ENCODE data around the gene ERCC3.
A peak's percentile ranks its signal among the peaks of the same experiment; 100 is the strongest.

ERCC3 gene

GRCh38 chr2:127283275-127283674, 10.7 kb downstream of the ERCC3 start:
- H3K4me1 ChIP-seq (ENCODE audit: insufficient read depth, low read length) = no peaks in the 10 kb centered on the region
- H3K9me3 ChIP-seq (ENCODE audit: insufficient read depth, low read length, severe bottlenecking) = no peaks in the 10 kb centered on the region
- no peak overlapping the region for H3K9ac ChIP-seq (ENCODE audit: low read depth, low read length)
- peaks cover 22% of the 10 kb centered on the region; the same call in 1 of the 2 replicates for H3K79me2 ChIP-seq (ENCODE audit: insufficient read depth, low read length)
- peak; percentile 0 for DNase-seq
- no peak overlapping the region for H2AFZ ChIP-seq (ENCODE audit: low read depth, low read length)
- H3K27me3 ChIP-seq (ENCODE audit: insufficient read depth, low read length, poor library complexity) = no peaks in the 10 kb centered on the region
- TF ChIP-seq EZH2 (IDR thresholded peaks at IDR 0.05; ENCODE audit: borderline replicate concordance, low read depth, low read length, severe bottlenecking) (no peak), CTCF (IDR thresholded peaks at IDR 0.05; ENCODE audit: borderline replicate concordance, extremely low read depth, low read length, poor library complexity, severe bottlenecking) (no peak)
- no peak for ATAC-seq (ENCODE audit: insufficient read depth, low read depth)
- no peak overlapping the region for H3K27ac ChIP-seq (ENCODE audit: low read length)
- peaks cover 16% of the 10 kb centered on the region; the same call in 1 of the 2 replicates for H4K20me1 ChIP-seq (ENCODE audit: insufficient read depth, low read length)
- H3K36me3 ChIP-seq (ENCODE audit: insufficient read depth, low read length) = peaks cover 96% of the 10 kb centered on the region
- H3K4me3 ChIP-seq (ENCODE audit: low read depth in 1 of 2, low read length in 2 of 2) = no peak overlapping the region
- H3K4me2 ChIP-seq (ENCODE audit: insufficient read depth, low read length) = no peak overlapping the region

DNA sequence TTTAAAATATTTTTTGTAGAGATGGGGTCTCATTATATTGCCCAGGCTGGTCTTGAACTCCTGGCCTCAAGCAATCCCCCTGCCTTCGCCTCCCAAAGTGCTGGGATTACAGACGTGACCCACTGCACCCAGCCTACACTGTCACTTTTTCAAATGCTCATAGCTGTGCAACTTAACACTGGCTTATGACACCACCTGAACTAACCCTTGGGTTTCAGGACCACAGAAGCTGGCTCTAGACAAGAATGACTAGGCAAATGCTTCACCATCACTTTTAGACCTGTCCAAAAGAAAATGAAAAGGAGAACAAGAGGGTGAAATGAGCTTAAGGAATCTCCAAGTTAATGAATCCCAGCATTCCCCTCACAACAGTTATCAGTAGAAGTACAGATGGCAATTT, 13.3 kb downstream of the ERCC3 start:
- H3K4me1 ChIP-seq (ENCODE audit: insufficient read depth, low read length) = no peaks in the 10 kb centered on the region
- no peak for TF ChIP-seq CTCF (IDR thresholded peaks at IDR 0.05; ENCODE audit: borderline replicate concordance, extremely low read depth, low read length, poor library complexity, severe bottlenecking)
- no peak for TF ChIP-seq EZH2 (IDR thresholded peaks at IDR 0.05; ENCODE audit: borderline replicate concordance, low read depth, low read length, severe bottlenecking)
- H3K27me3 ChIP-seq (ENCODE audit: insufficient read depth, low read length, poor library complexity) = no peaks in the 10 kb centered on the region
- no peak overlapping the region for H3K4me3 ChIP-seq (ENCODE audit: low read depth in 1 of 2, low read length in 2 of 2)
- H3K9me3 ChIP-seq (ENCODE audit: insufficient read depth, low read length, severe bottlenecking) = no peaks in the 10 kb centered on the region
- peaks cover 16% of the 10 kb centered on the region; the same call in 1 of the 2 replicates for H4K20me1 ChIP-seq (ENCODE audit: insufficient read depth, low read length)
- H3K4me2 ChIP-seq (ENCODE audit: insufficient read depth, low read length) = no peak overlapping the region
- no peak overlapping the region for H3K9ac ChIP-seq (ENCODE audit: low read depth, low read length)
- ATAC-seq (ENCODE audit: insufficient read depth, low read depth) (no peak), DNase-seq (no peak)
- H2AFZ ChIP-seq (ENCODE audit: low read depth, low read length) = no peak overlapping the region
- peaks cover 93% of the 10 kb centered on the region for H3K36me3 ChIP-seq (ENCODE audit: insufficient read depth, low read length)
- no peak overlapping the region for H3K27ac ChIP-seq (ENCODE audit: low read length)
- peaks cover 28% of the 10 kb centered on the region for H3K79me2 ChIP-seq (ENCODE audit: insufficient read depth, low read length)

- ATAC-seq (ENCODE audit: insufficient read depth, low read depth) (no peak), DNase-seq (no peak)
- H2AFZ ChIP-seq (ENCODE audit: low read depth, low read length) = no peak overlapping the region
- no peak overlapping the region for H3K4me2 ChIP-seq (ENCODE audit: insufficient read depth, low read length)
- no peaks in the 10 kb centered on the region for H3K9me3 ChIP-seq (ENCODE audit: insufficient read depth, low read length, severe bottlenecking)
- H3K27me3 ChIP-seq (ENCODE audit: insufficient read depth, low read length, poor library complexity) = no peaks in the 10 kb centered on the region
- no peak overlapping the region for H3K4me3 ChIP-seq (ENCODE audit: low read depth in 1 of 2, low read length in 2 of 2)
- no peak overlapping the region for H3K9ac ChIP-seq (ENCODE audit: low read depth, low read length)
- no peak overlapping the region for H3K27ac ChIP-seq (ENCODE audit: low read length)
- peaks cover 28% of the 10 kb centered on the region for H3K79me2 ChIP-seq (ENCODE audit: insufficient read depth, low read length)
- peaks cover 93% of the 10 kb centered on the region for H3K36me3 ChIP-seq (ENCODE audit: insufficient read depth, low read length)
- H3K4me1 ChIP-seq (ENCODE audit: insufficient read depth, low read length) = no peaks in the 10 kb centered on the region
- peaks cover 16% of the 10 kb centered on the region; the same call in 1 of the 2 replicates for H4K20me1 ChIP-seq (ENCODE audit: insufficient read depth, low read length)
- TF ChIP-seq EZH2 (IDR thresholded peaks at IDR 0.05; ENCODE audit: borderline replicate concordance, low read depth, low read length, severe bottlenecking) (no peak), CTCF (IDR thresholded peaks at IDR 0.05; ENCODE audit: borderline replicate concordance, extremely low read depth, low read length, poor library complexity, severe bottlenecking) (no peak)
Measured at GRCh38 chr2:127279781-127280180, 14.2 kb downstream of the ERCC3 start.

- DNase-seq (no peak), ATAC-seq (ENCODE audit: insufficient read depth, low read depth) (no peak)
- peaks cover 91% of the 10 kb centered on the region for H3K36me3 ChIP-seq (ENCODE audit: insufficient read depth, low read length)
Measured at GRCh38 chr2:127278959-127279358, 15.0 kb downstream of the ERCC3 start.

More at GRCh38 chr2:127278959-127279358, 15.0 kb downstream of the ERCC3 start:
- Histone ChIP-seq H3K27me3 (ENCODE audit: insufficient read depth, low read length, poor library complexity) (no peaks in the 10 kb centered on the region), H2AFZ (ENCODE audit: low read depth, low read length) (no peak overlapping the region), H3K4me1 (ENCODE audit: insufficient read depth, low read length) (no peaks in the 10 kb centered on the region), H3K9ac (ENCODE audit: low read depth, low read length) (no peak overlapping the region), H3K9me3 (ENCODE audit: insufficient read depth, low read length, severe bottlenecking) (no peaks in the 10 kb centered on the region), H3K4me3 (ENCODE audit: low read depth in 1 of 2, low read length in 2 of 2) (no peak overlapping the region), H3K27ac (ENCODE audit: low read length) (no peak overlapping the region), H4K20me1 (ENCODE audit: insufficient read depth, low read length) (peaks cover 22% of the 10 kb centered on the region; the same call in 1 of the 2 replicates), H3K4me2 (ENCODE audit: insufficient read depth, low read length) (no peak overlapping the region), H3K79me2 (ENCODE audit: insufficient read depth, low read length) (peaks cover 23% of the 10 kb centered on the region)
- no peak for TF ChIP-seq CTCF (IDR thresholded peaks at IDR 0.05; ENCODE audit: borderline replicate concordance, extremely low read depth, low read length, poor library complexity, severe bottlenecking)
- TF ChIP-seq EZH2 (IDR thresholded peaks at IDR 0.05; ENCODE audit: borderline replicate concordance, low read depth, low read length, severe bottlenecking) = no peak

Measured in DND-41 (cell line).